HG03097 (cell line): ENCODE measurements around the gene IL16.

Experiments
- ATAC-seq: cut with Tn5 transposase; IDR thresholded peaks from one replicate; pipeline ENCODE4 v1.9.1; 2021; ENCODE audit not compliant: unreplicated experiment, low FRiP score

The IL16 gene

GRCh38 chr15:81357180-81357686 lies 160.6 kb downstream of the IL16 start:
- no peak for ATAC-seq

DNA sequence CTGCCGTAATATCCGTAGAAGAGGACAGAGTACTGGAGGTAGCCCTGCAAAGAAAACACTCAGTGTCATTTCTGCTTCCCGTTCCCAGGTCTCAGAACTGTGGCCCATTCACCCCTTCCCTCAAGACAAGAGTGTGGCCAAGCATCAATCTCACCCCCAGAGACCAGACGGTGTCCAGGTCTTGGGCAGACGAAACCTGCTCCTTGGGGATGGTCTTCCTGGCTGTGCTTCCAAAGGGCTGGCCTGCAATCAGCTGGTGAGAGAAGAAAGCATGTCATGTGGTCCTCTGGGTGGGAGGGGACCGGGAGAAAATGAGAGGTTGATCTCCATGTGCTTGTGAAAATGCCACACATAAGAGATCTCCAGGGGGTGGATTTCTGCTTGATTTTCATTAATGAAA lies 161.6 kb downstream of the IL16 start:
- ATAC-seq, result no peak

- ATAC-seq, result no peak
These were observed 163.8 kb downstream of the IL16 start for GRCh38 chr15:81360491-81360890.

DNA sequence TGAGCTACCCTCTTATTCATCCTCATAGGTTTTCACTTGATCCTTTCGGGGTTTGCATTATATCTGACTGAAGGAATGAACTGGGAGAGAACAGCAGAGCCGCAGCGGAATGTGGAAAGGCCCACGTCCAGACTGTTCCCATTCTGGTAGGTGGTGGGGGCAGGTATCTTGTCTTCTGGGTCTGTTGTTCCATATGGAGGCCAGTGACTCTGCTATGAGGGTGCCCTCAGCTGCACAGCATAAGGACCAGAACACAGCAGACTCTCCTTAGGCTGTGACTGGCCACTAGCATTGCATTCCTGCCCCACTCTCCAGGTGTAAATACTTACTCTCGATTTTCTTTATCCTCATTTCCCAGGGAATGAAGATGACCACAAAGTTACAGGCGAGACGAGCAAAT lies 165.2 kb downstream of the IL16 start:
- no peak for ATAC-seq

GRCh38 chr15:81362790-81363189 lies 166.1 kb downstream of the IL16 start:
- ATAC-seq, result no peak

GRCh38 chr15:81363276-81363675 lies 166.6 kb downstream of the IL16 start:
- ATAC-seq, result no peak
